GM11168 (cell line): ENCODE data around the gene PACRG.
"Not testable (repeated sequence)": the region's sequence is repeated elsewhere in the genome, so short reads cannot be mapped to it uniquely, and the experiment has no call there.

Experiments used
- in situ Hi-C: fragments of 300-500 bp; cut with MboI; formaldehyde crosslinking; loops from one replicate; pipeline ENCODE4 v1.12.0; 2022; ENCODE audit warnings: low sequenced_read_pairs; ENCODE audit not compliant: unreplicated experiment

PACRG gene

DNA sequence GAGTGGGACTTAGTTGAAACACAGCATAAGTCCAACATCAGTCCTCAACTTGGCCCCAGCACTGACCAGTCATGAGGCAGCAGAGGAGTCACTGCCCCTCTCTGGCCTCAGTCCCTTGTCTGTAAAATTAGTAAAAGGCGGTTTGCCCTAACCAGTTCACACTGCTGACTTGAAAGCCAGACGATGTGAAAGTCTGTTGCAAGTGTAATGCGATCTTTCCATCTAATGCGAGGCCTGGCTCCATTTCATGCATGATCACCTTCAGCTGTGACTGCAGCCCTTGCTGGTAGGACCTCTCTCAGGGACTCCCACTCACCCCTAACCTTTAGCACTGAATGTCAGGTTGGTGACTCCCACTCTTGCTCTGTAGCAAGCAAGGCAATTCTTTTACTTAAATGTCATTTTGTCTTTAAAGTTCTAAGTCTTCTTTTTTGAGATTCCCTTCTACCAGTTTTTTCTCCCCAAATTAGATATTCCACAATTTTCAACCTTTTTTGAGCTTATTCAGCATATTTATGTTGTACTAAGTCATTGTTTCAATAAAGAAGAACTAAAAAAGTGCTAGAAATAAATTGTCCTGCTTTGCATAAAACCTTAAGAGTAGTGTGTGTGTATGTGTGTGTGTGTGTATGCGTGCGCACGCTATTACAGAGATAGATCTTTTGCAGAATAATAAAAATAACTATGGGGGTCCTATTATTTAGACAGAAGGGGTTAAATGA lies 245.5 kb downstream of the PACRG start:
- in situ Hi-C loops, result no loop called here

DNA sequence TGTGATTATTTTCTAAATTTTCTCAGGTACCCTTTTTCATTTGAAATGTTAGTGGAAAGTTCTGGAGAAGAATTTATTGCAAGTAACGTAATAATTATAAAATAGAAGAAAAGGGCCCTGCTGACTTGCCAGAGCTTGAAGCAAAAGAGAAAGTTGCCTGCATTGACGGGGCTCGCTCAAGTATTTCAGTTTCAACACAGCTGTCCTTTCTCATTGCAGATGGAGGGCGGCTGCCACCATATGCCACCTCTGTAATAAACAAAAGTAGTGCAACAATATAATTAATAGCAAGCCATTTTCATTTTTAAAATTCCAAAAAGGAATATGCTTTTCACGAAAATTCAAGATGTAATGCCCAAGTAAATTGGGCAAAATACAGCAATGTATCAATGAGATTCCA lies 246.2 kb downstream of the PACRG start:
- in situ Hi-C loops, result no loop called here

DNA sequence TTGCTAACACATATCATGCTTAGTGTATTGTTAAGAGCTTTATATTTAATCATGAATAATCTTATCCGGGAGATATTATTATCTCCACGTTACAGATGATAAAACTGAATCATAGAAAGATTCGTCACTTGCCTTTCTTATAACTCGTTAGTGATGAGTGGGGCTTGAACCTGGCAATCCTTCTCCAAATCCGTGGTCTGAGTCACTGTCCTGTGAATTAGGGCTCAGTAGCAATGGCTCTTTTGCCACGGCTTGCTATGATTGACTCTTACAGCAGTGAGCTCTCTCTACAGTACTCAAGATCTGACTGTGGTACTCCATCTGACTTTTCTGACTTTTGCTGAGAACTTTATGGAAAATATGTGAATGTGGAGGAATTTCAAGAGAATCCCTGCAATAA lies 246.9 kb downstream of the PACRG start:
- in situ Hi-C loops, result no loop called here

DNA sequence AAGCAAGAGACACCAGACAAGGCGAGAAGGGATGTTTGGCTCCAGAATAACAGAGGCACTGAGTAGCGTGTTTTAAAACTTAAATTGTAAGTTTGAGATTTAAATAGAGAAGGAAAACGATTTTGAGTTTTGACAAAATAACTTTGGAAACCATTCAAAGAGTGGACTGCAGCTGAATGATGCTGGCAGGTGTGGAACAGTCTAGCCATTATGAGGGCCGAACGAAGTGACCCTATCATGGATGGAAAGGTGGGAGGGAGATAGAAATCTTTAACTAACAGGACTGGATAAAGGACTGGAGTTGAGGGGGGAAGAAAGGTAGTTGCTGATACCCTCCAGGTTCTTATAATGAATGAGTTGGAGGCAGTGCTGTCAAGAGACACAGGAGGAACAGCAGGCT lies 248.4 kb downstream of the PACRG start:
- in situ Hi-C loops, result no loop called here

DNA sequence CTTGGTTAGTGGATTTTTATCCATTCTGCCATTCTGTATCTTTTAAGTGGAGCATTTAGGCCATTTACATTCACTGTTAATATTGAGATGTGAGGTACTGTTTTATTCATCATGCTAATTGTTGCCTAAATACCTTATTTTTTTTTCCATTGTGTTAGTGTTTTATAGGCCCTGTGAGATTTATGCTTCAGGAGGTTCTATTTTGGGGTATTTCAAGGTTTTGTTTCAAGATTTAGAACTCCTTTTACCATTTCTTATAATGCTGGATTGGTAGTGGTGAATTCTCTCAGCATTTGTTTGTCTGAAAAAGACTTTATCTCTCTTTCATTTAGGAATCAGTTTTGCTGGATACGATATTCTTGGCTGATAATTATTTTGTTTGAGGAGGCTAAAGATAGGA lies 255.5 kb downstream of the PACRG start:
- in situ Hi-C loops, result not testable (repeated sequence)

DNA sequence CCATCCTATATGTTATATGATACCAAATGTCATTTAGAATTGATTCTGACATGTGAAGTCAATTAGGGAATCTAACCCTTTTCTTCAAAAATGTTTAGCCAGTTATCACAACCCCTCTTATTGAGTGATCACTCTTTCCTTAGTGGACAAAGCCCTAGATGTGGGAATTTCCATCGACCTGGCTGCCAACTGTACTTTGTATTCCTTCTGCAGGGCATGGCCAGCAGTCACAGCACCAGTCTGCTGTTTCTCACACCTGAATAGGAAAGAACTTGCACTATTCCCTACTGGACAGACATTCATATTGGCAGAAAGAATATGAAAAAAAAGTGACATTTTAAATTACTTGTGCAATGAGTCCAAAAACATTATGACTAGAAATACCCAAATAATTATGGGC lies 271.0 kb downstream of the PACRG start:
- in situ Hi-C loops, result no loop called here

DNA sequence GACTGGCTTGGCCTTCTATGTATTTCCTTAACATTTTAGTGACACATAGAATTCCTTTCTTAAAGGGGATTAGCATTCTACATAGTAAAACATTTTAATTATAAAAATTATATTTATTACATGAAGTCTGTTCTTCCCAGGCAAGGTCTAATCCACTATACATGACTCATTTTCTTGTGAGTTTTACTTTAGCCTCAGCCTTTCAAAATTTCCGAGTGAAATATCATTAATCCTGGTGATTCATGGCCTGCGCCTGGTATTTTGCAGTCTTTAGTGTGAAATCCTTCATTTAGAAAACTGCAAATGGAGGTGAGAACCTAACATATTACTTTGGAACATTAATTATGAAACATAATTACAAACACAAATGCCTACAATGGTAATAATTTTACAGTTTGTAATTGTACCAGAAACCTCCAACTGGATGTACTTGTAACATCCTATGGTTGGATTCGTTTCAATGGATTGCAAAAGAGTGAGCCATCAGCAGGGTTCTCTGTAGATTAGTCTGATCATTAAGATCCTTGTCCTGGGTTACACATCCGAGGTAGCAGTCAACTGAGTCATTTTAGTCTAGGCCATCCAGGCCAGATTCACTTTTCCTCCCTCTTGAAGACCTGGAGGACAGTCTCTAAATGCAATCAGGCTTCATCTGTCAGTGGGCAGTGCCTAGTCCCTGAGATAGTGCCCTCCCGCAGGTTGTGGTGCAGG lies 272.0 kb downstream of the PACRG start:
- in situ Hi-C loops, result no loop called here

DNA sequence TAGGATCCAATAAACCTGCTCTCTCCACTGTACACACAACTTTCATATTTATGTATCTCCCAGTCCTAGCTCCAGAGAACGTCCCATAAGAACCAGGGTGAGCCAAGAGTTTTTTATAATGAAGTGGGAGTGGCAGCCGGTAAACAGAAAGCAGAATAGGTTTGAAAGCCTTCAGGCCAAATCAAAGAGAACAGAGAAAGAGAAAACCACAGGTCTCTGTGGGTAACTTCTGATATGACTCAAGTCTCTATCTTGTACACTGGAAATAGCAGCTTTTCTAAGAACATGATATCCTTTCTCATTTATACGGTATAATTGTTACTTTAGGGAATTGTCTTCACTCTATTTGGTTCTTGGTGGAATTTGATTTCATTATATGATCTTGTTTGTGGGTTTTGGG lies 273.6 kb downstream of the PACRG start:
- in situ Hi-C loops, result no loop called here

DNA sequence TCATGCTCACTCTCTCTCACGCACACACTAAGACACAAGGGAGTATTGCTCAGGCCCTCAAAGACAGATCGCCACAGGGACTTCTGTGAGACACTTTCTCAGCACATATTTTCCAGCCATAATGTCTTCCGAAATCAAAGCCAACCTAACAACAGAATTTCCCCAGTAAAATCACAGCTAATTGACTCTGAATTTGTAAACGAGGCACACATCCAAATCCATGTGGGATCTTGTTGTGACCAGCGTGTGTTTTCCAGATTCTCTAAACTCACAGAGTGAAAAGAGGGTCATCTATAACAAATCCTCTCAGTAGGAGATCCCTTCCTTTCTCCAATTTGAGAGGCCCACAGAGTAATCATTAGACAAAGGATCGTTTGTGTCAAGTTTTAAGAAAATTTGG lies 280.4 kb downstream of the PACRG start:
- in situ Hi-C loops, result no loop called here

DNA sequence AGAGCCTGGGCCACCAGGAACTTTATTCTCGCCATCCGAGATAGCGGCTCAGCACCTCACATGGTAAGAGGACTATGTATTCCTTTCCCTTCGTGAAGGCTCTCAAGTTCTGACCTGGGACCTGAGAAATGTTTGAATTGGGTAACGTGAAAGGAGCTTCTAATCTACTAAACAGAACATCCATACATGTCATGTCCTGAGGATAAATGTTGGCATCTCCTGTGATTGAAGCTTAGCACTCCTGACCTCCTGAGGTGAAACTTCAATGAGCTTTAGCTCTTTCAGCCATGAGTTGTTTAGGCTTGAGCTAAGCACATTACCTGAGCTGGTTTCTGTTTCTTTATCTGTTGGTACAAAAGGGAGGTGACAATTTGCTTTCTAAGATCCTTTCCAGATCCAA lies 280.9 kb downstream of the PACRG start:
- in situ Hi-C loops, result no loop called here

DNA sequence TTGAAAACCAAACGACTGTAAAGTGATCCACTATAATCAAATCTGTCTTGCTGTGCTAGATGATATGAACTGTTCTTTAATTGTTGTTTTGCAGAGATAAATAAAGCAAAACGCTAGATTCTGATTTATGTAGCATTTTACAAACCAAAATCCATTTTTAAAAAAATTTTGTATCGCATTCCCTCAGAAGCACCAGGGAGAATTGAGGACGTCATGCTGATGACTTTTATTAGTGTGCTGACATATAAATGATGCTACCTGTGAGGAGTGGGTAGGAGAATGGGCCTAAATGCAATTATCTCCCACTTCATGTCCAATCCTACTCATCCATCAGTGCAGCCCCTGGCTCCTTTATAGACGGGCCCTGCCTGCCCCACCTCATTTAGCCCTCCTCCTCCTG lies 282.4 kb downstream of the PACRG start:
- in situ Hi-C loops, result no loop called here

DNA sequence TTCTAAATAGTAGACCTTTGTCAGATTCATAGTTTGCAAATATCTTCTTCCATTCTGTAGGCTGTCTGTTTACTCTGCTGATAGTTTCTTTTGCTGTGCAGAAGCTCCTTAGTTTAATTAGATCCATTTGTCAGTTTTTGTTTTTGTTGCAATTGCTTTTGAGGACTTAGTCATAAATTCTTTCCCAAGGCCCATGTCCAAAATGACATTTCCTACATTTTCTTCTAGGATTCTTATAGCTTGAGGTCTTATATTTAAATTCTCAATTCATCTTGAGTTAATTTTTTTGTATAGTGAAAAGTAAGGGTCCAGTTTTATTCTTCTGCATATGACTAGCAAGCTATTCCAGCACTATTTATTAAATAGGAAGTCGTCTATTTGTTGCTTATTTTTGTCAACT lies 287.0 kb downstream of the PACRG start:
- in situ Hi-C loops, result no loop called here

DNA sequence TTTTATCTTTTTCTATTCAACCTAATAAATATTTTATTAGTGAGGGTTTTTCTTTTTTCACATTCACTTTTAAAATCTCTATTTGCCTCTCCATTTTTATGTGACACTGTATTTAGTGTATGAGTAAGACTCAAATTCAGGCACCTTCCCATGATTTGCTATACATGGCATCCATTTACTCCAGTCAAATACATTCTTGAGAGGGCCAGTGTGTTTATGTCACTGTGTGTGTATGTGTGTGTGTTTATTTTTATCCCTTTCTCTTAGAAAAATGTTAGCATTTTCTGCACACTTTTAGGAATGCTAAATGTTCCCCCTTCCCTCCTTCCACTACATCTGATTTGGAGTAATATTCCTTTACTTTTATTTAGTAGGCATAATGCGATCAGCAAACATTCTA lies 290.0 kb downstream of the PACRG start:
- in situ Hi-C loops, result no loop called here

DNA sequence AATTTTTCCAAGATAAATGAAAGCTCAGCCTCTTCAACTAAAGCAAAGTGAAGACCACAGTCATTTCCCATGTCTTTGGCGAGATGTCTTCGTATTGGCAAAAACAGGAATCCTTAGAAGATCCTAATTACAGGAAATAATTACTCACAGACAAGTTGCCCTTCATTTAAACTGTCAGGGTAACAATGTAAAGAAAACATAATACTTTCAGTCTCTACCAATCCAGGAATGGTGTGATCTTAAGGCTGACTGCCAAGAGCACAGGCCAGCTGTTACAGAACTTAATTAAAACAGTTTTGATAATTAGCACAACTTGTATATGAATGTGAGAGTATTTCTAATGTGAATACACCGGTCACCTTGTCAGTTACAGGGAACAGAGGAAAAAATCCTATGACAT lies 292.2 kb downstream of the PACRG start:
- in situ Hi-C loops, result no loop called here

DNA sequence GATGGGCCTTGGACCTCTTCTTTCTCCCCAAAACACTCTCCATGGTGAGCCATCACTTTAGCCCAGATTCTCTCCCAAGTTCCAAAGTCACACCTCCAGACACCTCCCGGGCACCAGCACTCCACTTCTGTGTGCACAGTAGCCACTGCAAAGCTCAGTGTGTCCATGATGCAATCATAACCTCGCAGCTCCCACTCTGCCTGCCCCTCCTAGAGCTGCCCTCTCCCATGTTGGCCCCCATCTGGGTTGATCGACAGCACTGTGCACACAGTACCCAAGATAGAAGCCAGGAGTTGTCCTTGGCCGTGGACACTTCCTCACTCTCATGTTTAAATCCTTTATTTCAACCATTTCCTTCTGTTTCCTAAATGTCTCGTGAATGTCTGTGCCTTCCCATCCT lies 293.3 kb downstream of the PACRG start:
- in situ Hi-C loops, result no loop called here

DNA sequence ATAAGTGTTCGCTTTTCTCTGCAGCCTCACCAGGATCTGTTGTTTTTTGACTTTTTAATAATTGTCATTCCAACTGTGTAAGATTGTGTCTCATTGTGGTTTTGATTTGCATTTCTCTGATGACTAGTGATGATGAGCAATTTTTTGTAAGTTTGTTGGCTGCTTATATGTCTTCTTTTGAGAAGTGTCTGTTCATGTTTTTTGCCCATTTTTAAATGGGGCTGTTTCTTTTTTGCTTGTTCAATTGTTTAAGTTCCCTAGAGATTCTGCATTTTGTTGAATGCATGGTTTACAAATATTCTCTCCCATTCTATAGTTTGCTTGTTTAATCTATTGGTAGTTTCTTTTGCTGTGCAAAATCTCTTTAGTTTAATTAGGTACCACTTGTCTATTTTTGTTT lies 295.9 kb downstream of the PACRG start:
- in situ Hi-C loops, result no loop called here

DNA sequence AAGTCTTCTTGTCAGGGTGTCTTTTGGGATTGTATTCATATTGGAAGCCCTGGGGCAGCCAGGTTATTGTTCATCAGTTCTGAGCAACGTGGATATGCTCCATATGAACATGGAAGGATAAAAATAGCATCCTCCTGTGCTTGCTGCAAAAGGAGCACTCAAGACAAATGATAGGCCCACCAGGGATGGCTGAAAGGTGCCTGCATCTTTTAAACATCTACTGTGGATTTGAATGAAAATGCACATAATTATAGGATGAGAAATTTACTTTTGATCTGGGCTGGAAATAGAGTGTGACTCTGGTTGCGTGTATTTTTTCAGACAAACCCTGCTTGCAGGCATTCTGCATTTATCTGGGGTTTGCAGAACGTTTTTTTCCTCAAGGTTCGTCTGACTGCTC lies 299.1 kb downstream of the PACRG start:
- in situ Hi-C loops, result no loop called here

DNA sequence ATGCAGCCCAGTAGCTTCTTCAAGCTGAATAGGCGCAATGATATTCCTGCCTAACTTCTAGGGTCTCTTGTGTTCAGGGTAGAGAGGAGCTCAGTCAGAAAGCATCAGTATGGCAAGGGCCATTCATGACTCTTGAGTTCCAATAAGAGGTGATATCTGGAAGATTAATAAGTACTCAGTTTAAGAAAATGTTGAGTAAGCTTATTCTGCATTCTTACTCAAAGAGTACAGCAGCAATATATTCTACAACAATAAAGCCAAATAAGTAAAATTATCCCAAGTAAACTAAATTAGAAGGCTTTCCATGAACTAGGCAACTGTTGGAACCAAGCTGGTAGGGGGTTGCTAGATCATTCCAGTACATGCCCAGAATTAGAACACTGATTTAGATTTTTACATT lies 303.2 kb downstream of the PACRG start:
- in situ Hi-C loops, result no loop called here

DNA sequence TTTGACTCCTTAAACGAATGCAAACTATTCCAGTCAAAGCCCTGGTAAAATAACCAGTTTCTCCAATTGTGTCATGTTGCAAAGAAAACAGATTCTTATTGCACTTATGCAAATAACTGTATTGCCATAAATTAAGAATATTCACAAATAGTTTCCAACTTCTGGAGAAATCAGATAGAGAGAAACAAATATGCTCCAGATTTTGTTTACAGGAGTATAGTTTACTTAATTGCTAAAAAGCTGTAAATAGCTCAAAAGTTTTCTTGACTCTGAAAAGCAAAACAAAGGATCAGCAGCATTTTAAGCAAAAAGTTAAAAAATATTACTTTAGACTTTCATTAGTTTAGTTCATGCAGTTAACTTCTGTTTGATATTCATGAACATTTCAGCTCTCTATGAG lies 304.2 kb downstream of the PACRG start:
- in situ Hi-C loops, result no loop called here

DNA sequence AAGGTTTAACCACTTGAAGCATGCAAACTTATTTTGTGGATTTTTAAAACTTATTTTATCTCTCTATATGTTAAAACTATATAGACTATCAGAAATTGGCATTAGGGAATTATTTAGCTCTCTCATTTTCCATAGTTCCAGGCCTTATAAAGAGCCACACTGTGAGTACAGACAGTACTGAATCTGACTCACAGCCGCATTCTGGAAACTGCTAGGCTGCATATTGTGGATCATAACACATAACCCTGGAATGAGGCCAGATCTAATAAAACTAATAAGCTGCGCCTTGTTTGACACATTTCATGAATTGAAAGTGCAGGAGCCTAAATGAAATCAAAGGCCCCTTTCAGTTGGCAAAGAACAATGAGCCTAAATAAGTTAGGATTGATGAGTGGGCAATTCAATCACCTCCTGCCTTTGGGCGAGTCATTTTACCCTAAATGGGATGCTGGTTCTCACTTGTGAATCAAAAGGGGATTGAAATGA lies 308.4 kb downstream of the PACRG start:
- in situ Hi-C loops, result no loop called here

DNA sequence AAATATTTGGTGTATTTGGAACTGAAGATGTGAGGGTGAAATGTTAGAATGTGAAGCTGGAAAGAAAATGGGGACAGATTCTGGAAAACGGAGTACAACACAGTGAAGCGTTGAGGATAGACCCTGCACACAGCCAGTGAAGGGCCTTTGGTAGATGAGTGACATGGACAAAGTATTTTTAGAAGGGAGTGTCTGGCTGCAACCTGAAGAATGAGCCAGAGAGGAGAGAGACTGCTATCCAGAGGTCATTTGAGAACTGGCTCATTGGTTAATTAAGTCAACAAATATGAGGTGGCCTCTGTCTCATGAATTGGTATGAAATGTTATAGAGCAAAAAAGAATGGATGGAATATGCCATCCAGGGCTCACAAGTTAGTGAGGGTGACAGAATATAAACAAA lies 310.5 kb downstream of the PACRG start:
- in situ Hi-C loops, result no loop called here

DNA sequence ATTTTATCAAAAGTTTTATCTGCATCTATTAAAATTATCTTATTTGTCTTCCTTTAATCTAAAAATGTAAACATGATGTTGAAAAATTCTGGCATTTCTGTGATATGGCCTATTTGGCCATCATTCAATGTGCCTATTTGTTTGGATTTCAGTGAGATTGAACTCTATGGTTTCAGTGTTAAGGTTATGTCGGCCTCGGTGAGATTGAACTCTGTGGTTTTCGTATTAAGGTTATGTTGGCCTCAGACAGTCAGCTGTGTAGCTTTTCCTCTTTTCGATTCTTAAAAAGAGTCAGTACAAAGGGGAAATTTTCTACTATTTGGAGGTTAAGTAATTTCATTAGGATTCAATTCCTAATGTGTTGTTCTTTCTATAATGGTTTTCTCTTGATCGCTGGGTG lies 320.6 kb downstream of the PACRG start:
- in situ Hi-C loops, result no loop called here
